ENCODE data around the gene OR5M8.

Gene OR5M8

DNA sequence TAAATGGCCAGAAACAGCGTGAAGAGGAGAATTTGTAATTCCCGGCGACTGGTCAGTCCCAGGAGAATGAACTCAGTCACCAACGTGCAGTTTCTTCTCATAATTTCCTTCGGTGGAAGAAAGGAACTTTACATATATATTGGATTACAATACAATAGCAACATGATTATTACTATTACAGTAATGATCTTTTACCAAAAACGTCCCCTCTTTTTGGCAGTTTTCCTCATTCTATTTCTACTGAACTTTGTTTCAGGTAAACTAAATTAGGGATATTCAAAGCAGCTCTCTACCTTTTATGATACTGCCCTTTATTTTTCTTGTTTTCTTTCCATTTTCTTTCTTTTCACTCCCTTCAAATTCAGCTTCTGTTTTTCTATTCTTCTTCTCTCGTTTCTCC lies at the start of gene OR5M8:
OR5M8 (minus strand) TSS at position 101 of the 400 bp plus-strand sequence; CDS start at position 101, 0 bp downstream.
- TF ChIP-seq, protein P1, sequence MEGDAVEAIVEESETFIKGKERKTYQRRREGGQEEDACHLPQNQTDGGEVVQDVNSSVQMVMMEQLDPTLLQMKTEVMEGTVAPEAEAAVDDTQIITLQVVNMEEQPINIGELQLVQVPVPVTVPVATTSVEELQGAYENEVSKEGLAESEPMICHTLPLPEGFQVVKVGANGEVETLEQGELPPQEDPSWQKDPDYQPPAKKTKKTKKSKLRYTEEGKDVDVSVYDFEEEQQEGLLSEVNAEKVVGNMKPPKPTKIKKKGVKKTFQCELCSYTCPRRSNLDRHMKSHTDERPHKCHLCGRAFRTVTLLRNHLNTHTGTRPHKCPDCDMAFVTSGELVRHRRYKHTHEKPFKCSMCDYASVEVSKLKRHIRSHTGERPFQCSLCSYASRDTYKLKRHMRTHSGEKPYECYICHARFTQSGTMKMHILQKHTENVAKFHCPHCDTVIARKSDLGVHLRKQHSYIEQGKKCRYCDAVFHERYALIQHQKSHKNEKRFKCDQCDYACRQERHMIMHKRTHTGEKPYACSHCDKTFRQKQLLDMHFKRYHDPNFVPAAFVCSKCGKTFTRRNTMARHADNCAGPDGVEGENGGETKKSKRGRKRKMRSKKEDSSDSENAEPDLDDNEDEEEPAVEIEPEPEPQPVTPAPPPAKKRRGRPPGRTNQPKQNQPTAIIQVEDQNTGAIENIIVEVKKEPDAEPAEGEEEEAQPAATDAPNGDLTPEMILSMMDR (IDR thresholded peaks at IDR 0.05; ENCODE audit: borderline replicate concordance, control extremely low read depth, extremely low read depth, insufficient read depth, missing control alignments): no peak
- in situ Hi-C loops (cut with MboI; ENCODE audit: low sequenced_read_pairs, unreplicated experiment): no loop called here

GRCh38 chr11:56533054-56533740 lies 42.0 kb upstream of the OR5M8 start:
- in situ Hi-C loops (cut with MboI; ENCODE audit: low sequenced_read_pairs, unreplicated experiment): no loop called here
- TF ChIP-seq, protein P1 (IDR thresholded peaks at IDR 0.05; ENCODE audit: borderline replicate concordance, control extremely low read depth, extremely low read depth, insufficient read depth, missing control alignments): no peak
- DNase-seq (ENCODE audit: low spot score): no peak

More for the DNA sequence above, at the start of gene OR5M8:
- no peak for DNase-seq (ENCODE audit: low spot score)

GRCh38 chr11:56531856-56532255 lies 40.7 kb upstream of the OR5M8 start:
- TF ChIP-seq, protein P1 (IDR thresholded peaks at IDR 0.05; ENCODE audit: borderline replicate concordance, control extremely low read depth, extremely low read depth, insufficient read depth, missing control alignments): no peak
- DNase-seq (ENCODE audit: low spot score): no peak
- in situ Hi-C loops (cut with MboI; ENCODE audit: low sequenced_read_pairs, unreplicated experiment): no loop called here

GRCh38 chr11:56522008-56522407 lies 30.8 kb upstream of the OR5M8 start:
- DNase-seq (ENCODE audit: low spot score): no peak
- TF ChIP-seq, protein P1 (IDR thresholded peaks at IDR 0.05; ENCODE audit: borderline replicate concordance, control extremely low read depth, extremely low read depth, insufficient read depth, missing control alignments): no peak
- in situ Hi-C loops (cut with MboI; ENCODE audit: low sequenced_read_pairs, unreplicated experiment): no loop called here

GRCh38 chr11:56513280-56513679 lies 22.1 kb upstream of the OR5M8 start:
- DNase-seq (ENCODE audit: low spot score): no peak
- in situ Hi-C loops (cut with MboI; ENCODE audit: low sequenced_read_pairs, unreplicated experiment): no loop called here
- TF ChIP-seq, protein P1 (IDR thresholded peaks at IDR 0.05; ENCODE audit: borderline replicate concordance, control extremely low read depth, extremely low read depth, insufficient read depth, missing control alignments): no peak

- TF ChIP-seq, protein P1 (IDR thresholded peaks at IDR 0.05; ENCODE audit: borderline replicate concordance, control extremely low read depth, extremely low read depth, insufficient read depth, missing control alignments): no peak
- DNase-seq (ENCODE audit: low spot score): no peak
- in situ Hi-C loops (cut with MboI; ENCODE audit: low sequenced_read_pairs, unreplicated experiment): no loop called here
These were observed 18.3 kb upstream of the OR5M8 start for GRCh38 chr11:56509439-56509838.

Data from GM13976 (cell line).